Measurements from ENCODE around the gene RBMX2. TPM values are rescaled to one million over a fixed set of nuclear protein-coding genes. Genes with fewer than 3 reads are reported as not detected.

Gene RBMX2
- total RNA-seq, result 22.9 and 35.5 TPM in 2 replicates

GRCh38 chrX:130401415-130402207 lies at the start of gene RBMX2:
RBMX2 (plus strand) TSS chrX:130401987; CDS start chrX:130402033, 46 bp downstream.

GRCh38 chrX:130385520-130385919 lies 16.3 kb upstream of the RBMX2 start, which contains the start of gene GPR119:
GPR119 (minus strand) TSS chrX:130385674; CDS start chrX:130385447, 227 bp downstream.

Other genes starting within 250 kb of the RBMX2 start
- 13.0 and 14.5 TPM in 2 replicates for gene AIFM1, start 236.1 kb upstream of the RBMX2 start, total RNA-seq
- 0.43 TPM in 2 replicates for gene RAB33A, start 230.0 kb upstream of the RBMX2 start, total RNA-seq
- gene ZNF280C, start 133.1 kb upstream of the RBMX2 start, total RNA-seq, result 1.6 and 2.8 TPM in 2 replicates
- gene SLC25A14, start 62.1 kb upstream of the RBMX2 start, total RNA-seq, result 6.2 and 7.6 TPM in 2 replicates
- gene GPR119, start 16.3 kb upstream of the RBMX2 start, total RNA-seq, result not detected in 2 replicates